ENCODE results near the gene DNAJC21.

- TF ChIP-seq TARDBP (IDR thresholded peaks at IDR 0.05): no peak
- no peak for TF ChIP-seq FOXA1 (IDR thresholded peaks at IDR 0.05)
Observed at GRCh38 chr5:34894716-34895115, 34.6 kb upstream of the DNAJC21 start.

Data from HEK293T (cell line).